OCI-LY7 (cell line): ENCODE data around the gene KBTBD4.

ENCODE experiments used
- EZH2phosphoT487 ChIP-seq: fragments of 200-600 bp; sonication (generic); IDR thresholded peaks from 2 replicates; pipeline ENCODE4 v1.6.1; 2018; ENCODE audit warnings: low read depth, borderline replicate concordance, mild to moderate bottlenecking, mixed run types, antibody characterized with exemption, low read length, moderate library complexity, mixed read lengths
- TF ChIP-seq, protein P1 (sequence below): fragments of 200-600 bp; sonication (generic); conservative IDR thresholded peaks from 2 replicates; pipeline ENCODE4 v1.5.1; 2014; ENCODE audit warnings: mild to moderate bottlenecking, antibody characterized with exemption, low read length, moderate library complexity, mixed read lengths

DNA sequence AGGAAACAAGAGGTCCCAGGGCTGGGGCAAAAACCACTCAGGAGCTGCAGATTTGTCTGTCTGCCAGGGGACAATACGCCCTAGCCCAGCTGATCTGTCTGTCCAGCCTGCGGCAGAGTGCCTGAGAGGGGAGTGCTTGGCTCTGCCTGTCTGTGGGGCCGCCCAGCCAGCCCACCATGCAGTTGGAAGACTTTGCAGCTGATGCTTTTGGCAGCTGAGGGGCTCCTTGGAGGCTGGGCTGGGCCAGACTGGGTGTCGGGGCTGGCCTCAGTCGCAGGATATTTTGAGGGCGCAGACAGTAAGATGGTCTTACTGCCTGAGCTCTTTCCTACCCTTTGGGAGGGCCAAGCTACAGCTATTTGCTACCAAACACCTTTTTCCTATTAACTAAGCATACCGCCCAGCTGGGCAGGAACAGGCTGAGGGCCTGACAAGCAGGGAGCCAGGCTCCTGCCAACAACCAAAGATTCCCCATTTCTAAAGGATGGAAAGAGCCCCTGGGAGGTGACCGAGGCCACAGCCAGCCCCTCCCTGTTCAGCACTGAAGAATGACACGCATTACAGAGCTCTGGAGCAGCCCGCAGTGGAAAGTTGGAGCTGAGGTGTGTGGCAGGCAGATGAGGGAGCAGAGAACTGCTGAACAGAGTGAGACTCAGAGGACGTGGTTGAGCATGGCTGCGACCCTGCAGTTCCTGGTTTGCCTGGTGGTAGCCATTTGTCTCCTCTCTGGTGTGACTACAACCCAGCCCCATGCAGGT, 7.5 kb upstream of the KBTBD4 start, which contains the start of gene FAM180B:
- TF ChIP-seq, protein P1, sequence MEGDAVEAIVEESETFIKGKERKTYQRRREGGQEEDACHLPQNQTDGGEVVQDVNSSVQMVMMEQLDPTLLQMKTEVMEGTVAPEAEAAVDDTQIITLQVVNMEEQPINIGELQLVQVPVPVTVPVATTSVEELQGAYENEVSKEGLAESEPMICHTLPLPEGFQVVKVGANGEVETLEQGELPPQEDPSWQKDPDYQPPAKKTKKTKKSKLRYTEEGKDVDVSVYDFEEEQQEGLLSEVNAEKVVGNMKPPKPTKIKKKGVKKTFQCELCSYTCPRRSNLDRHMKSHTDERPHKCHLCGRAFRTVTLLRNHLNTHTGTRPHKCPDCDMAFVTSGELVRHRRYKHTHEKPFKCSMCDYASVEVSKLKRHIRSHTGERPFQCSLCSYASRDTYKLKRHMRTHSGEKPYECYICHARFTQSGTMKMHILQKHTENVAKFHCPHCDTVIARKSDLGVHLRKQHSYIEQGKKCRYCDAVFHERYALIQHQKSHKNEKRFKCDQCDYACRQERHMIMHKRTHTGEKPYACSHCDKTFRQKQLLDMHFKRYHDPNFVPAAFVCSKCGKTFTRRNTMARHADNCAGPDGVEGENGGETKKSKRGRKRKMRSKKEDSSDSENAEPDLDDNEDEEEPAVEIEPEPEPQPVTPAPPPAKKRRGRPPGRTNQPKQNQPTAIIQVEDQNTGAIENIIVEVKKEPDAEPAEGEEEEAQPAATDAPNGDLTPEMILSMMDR, result no peak
- no peak for TF ChIP-seq EZH2phosphoT487
